T follicular helper cell (primary cell): ENCODE data around the gene PLEK2.
"Not testable (repeated sequence)": the region's sequence is repeated elsewhere in the genome, so short reads cannot be mapped to it uniquely, and the experiment has no call there.

Experiments used
- DNase-seq: peaks from one replicate; pipeline ENCODE4 v3.0.0-alpha.2; 2020; ENCODE audit warnings: low read depth

PLEK2 gene

GRCh38 chr14:67358924-67359774 is 52.8 kb downstream of the PLEK2 start:
- no peak for DNase-seq

- DNase-seq = no peak
These were observed 54.0 kb downstream of the PLEK2 start for GRCh38 chr14:67357969-67358354.

GRCh38 chr14:67357186-67357968 is 54.6 kb downstream of the PLEK2 start:
- DNase-seq = no peak

GRCh38 chr14:67352055-67352454 is 59.9 kb downstream of the PLEK2 start:
- no peak for DNase-seq

GRCh38 chr14:67345583-67345982 is 66.4 kb downstream of the PLEK2 start:
- DNase-seq = no peak

GRCh38 chr14:67343601-67344230 is 68.2 kb downstream of the PLEK2 start:
- DNase-seq = no peak

GRCh38 chr14:67341231-67341630 is 70.7 kb downstream of the PLEK2 start:
- not testable (repeated sequence) for DNase-seq
